ENCODE data around the gene F12.

- TF ChIP-seq, protein P1, sequence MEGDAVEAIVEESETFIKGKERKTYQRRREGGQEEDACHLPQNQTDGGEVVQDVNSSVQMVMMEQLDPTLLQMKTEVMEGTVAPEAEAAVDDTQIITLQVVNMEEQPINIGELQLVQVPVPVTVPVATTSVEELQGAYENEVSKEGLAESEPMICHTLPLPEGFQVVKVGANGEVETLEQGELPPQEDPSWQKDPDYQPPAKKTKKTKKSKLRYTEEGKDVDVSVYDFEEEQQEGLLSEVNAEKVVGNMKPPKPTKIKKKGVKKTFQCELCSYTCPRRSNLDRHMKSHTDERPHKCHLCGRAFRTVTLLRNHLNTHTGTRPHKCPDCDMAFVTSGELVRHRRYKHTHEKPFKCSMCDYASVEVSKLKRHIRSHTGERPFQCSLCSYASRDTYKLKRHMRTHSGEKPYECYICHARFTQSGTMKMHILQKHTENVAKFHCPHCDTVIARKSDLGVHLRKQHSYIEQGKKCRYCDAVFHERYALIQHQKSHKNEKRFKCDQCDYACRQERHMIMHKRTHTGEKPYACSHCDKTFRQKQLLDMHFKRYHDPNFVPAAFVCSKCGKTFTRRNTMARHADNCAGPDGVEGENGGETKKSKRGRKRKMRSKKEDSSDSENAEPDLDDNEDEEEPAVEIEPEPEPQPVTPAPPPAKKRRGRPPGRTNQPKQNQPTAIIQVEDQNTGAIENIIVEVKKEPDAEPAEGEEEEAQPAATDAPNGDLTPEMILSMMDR (conservative IDR thresholded peaks at IDR 0.05; ENCODE audit: low read length): no peak
- no peak for TF ChIP-seq EZH2phosphoT487 (IDR thresholded peaks at IDR 0.05; ENCODE audit: borderline replicate concordance, low read depth, low read length)
Measured at GRCh38 chr5:177354256-177354655, 55.1 kb downstream of the F12 start.
